ENCODE measurements around the gene SPOP.
A peak's percentile ranks its signal among the peaks of the same experiment; 100 is the strongest.

Gene SPOP

GRCh38 chr17:49581648-49581998 is 96.3 kb downstream of the SPOP start:
- 0 out of 2 replicates have a peak, but pooled peaks cover 3% of the 10 kb centered on the region for H3K4me1 ChIP-seq (ENCODE audit: control insufficient read depth, insufficient read depth, low read length)
- TF ChIP-seq SALL2 (tag by site-specific recombination; IDR thresholded peaks at IDR 0.05; ENCODE audit: borderline replicate concordance), result no peak
- TF ChIP-seq ZBTB17 (tag by site-specific recombination; IDR thresholded peaks at IDR 0.05), result no peak
- no peak for TF ChIP-seq ZNF704 (tag by site-specific recombination; IDR thresholded peaks at IDR 0.05)
- no peak for TF ChIP-seq ZSCAN30 (tag by site-specific recombination; IDR thresholded peaks at IDR 0.05)
- peak; percentile 94 for TF ChIP-seq ZIC2 (tag by site-specific recombination; IDR thresholded peaks at IDR 0.05)
- H3K4me3 ChIP-seq (ENCODE audit: low read depth, low read length), result no peak overlapping the region
- no peak overlapping the region for H3K27ac ChIP-seq (ENCODE audit: extremely low read depth, low read depth, low read length)
- CTCF ChIA-PET, result interaction anchor here (14.4 kb wide), 1 partner anchor 116 kb away, joined by 486 read pairs; the partner anchor contains the start of gene SLC35B1
- POLR2A ChIA-PET, result no interaction called here
- no peaks in the 10 kb centered on the region for H3K9me3 ChIP-seq (ENCODE audit: control insufficient read depth, insufficient read depth, low read depth, low read length)
- H3K36me3 ChIP-seq (ENCODE audit: control insufficient read depth in 2 of 2, insufficient read depth in 1 of 2, low read length in 2 of 2), result no peaks in the 10 kb centered on the region

GRCh38 chr17:49580981-49581647 is 96.8 kb downstream of the SPOP start:
- Histone ChIP-seq H3K4me1 (ENCODE audit: control insufficient read depth, insufficient read depth, low read length) (0 out of 2 replicates have a peak, but pooled peaks cover 3% of the 10 kb centered on the region), H3K4me3 (ENCODE audit: low read depth, low read length) (no peak overlapping the region), H3K36me3 (ENCODE audit: control insufficient read depth in 2 of 2, insufficient read depth in 1 of 2, low read length in 2 of 2) (no peaks in the 10 kb centered on the region), H3K9me3 (ENCODE audit: control insufficient read depth, insufficient read depth, low read depth, low read length) (no peaks in the 10 kb centered on the region), H3K27ac (ENCODE audit: extremely low read depth, low read depth, low read length) (no peak overlapping the region)
- CTCF ChIA-PET, result interaction anchor here (0.6 to 14.4 kb wide), 3 partner anchors 11 to 116 kb away, joined by 3 to 486 read pairs (median 21); partner anchors contain the start of gene SLC35B1
- POLR2A ChIA-PET, result no interaction called here
- TF ChIP-seq ZNF398 (tag by site-specific recombination; IDR thresholded peaks at IDR 0.05) (no peak), EGR2 (tag by site-specific recombination; IDR thresholded peaks at IDR 0.05; ENCODE audit: low read depth) (peak; percentile 23; the same call in 1 of the 2 replicates)

- 0 out of 2 replicates have a peak, but pooled peaks cover 3% of the 10 kb centered on the region for H3K4me1 ChIP-seq (ENCODE audit: control insufficient read depth, insufficient read depth, low read length)
- TF ChIP-seq ZNF132 (tag by site-specific recombination; IDR thresholded peaks at IDR 0.05; ENCODE audit: borderline replicate concordance), result no peak
- TF ChIP-seq ZNF585B (tag by site-specific recombination; IDR thresholded peaks at IDR 0.05), result no peak
- no peak for TF ChIP-seq ZNF10 (tag by site-specific recombination; IDR thresholded peaks at IDR 0.05)
- peak; percentile 91 for TF ChIP-seq ZNF623 (tag by site-specific recombination; IDR thresholded peaks at IDR 0.05)
- TF ChIP-seq ZNF341 (tag by site-specific recombination; IDR thresholded peaks at IDR 0.05; ENCODE audit: low read depth), result peak; percentile 54; the same call in 1 of the 2 replicates
- TF ChIP-seq ZSCAN16 (tag by site-specific recombination; IDR thresholded peaks at IDR 0.05), result no peak
- TF ChIP-seq SP7 (tag by site-specific recombination; IDR thresholded peaks at IDR 0.05), result no peak
- TF ChIP-seq PBX3 (CRISPR knock-in tag; IDR thresholded peaks at IDR 0.05), result no peak
- no peak for TF ChIP-seq SCRT1 (tag by site-specific recombination; IDR thresholded peaks at IDR 0.05; ENCODE audit: borderline replicate concordance)
- ChIA-PET CTCF (interaction anchor here (0.5 to 14.4 kb wide), 4 partner anchors 10 to 137 kb away, joined by 3 to 486 read pairs (median 12); partner anchors contain the start of gene SLC35B1), POLR2A (no interaction called here)
- H3K27ac ChIP-seq (ENCODE audit: extremely low read depth, low read depth, low read length), result no peak overlapping the region
- no peaks in the 10 kb centered on the region for H3K36me3 ChIP-seq (ENCODE audit: control insufficient read depth in 2 of 2, insufficient read depth in 1 of 2, low read length in 2 of 2)
- no peaks in the 10 kb centered on the region for H3K9me3 ChIP-seq (ENCODE audit: control insufficient read depth, insufficient read depth, low read depth, low read length)
- H3K4me3 ChIP-seq (ENCODE audit: low read depth, low read length), result no peak overlapping the region
These were observed 97.7 kb downstream of the SPOP start for GRCh38 chr17:49580055-49580721.
